Gastroesophageal sphincter (tissue), 4 donors: ENCODE measurements around the gene TLE6. TPM values are rescaled to one million over a fixed set of nuclear protein-coding genes. Genes with fewer than 3 reads are reported as not detected.
A peak's percentile ranks its signal among the peaks of the same experiment; 100 is the strongest.

ENCODE experiments used
- ATAC-seq: fragments of 150-250 bp; one replicate; pipeline ENCODE4 v1.9.1; 2016; ENCODE audit warnings: mild to moderate bottlenecking, moderate library complexity
- H3K27ac ChIP-seq, 4 donors: fragments of 200-600 bp; sonication (generic) in 3 of 4; 1 replicate in 3 of 4; 2 replicates in 1 of 4; pipeline ENCODE4 v1.5.1; 2016 to 2019
- H3K27me3 ChIP-seq: fragments of 200-600 bp; sonication (generic); one replicate; pipeline ENCODE4 v1.5.1; 2019
- H3K36me3 ChIP-seq, 2 donors: fragments of 200-600 bp; sonication (generic); one replicate each; pipeline ENCODE4 v1.5.1; 2019; ENCODE audit warnings: control low read depth in 1 of 2
- H3K4me1 ChIP-seq, 3 donors: fragments of 200-600 bp; sonication (generic); 1 replicate in 2 of 3; 2 replicates in 1 of 3; pipeline ENCODE4 v1.5.1; 2016 to 2019; ENCODE audit warnings: control low read depth in 2 of 3
- H3K4me3 ChIP-seq, 2 donors: fragments of 200-600 bp; sonication (generic); one replicate each; pipeline ENCODE4 v1.5.1; 2019; ENCODE audit warnings: mild to moderate bottlenecking in 1 of 2, moderate library complexity in 1 of 2
- H3K9me3 ChIP-seq, 3 donors: fragments of 200-600 bp; sonication (generic); one replicate each; pipeline ENCODE4 v1.5.1; 2017 to 2019; ENCODE audit warnings: control low read depth in 2 of 3
- EP300 ChIP-seq: sonication (generic); formaldehyde crosslinking; IDR thresholded peaks from one replicate; pipeline ENCODE4 v1.6.1; 2017; ENCODE audit warnings: antibody characterized with exemption, mild to moderate bottlenecking
- POLR2A ChIP-seq, 2 donors: fragments of 450-650 bp; IDR thresholded peaks; one replicate each; pipeline ENCODE4 v1.6.1; 2017; ENCODE audit warnings: antibody characterized with exemption in 2 of 2, mild to moderate bottlenecking in 2 of 2, moderate library complexity in 1 of 2
- POLR2AphosphoS5 ChIP-seq: sonication (generic); formaldehyde crosslinking; IDR thresholded peaks from one replicate; pipeline ENCODE4 v1.6.1; 2017; ENCODE audit warnings: antibody characterized with exemption
- WGBS, 2 donors: methylation state at CpG; one replicate each; pipeline ENCODE4 v1.1.5; 2018; ENCODE audit warnings: low coverage in 1 of 2; 5-methylcytosine and 5-hydroxymethylcytosine counted together
- total RNA-seq, 4 donors: library from RNA; depleted of rRNA; stranded (reverse); fragments of >200 nt; gene quantifications; one replicate each; pipeline ENCODE4 v1.1.0, GENCODE V29; 2016
- TF ChIP-seq, protein P1 (sequence below), 4 experiments: fragments of 200-600 bp in 2 of 4; fragments of 450-650 bp in 2 of 4; sonication (generic) in 1 of 4; IDR thresholded peaks; one replicate each; pipeline ENCODE4 v1.5.1; 2017 to 2019; ENCODE audit warnings: antibody characterized with exemption in 4 of 4, mild to moderate bottlenecking in 2 of 4, moderate library complexity in 2 of 4

TLE6 gene
- total RNA-seq, 4 donors from 2014 or later, result 0.19 to 0.64 (median 0.40) TPM; not detected in 1

DNA sequence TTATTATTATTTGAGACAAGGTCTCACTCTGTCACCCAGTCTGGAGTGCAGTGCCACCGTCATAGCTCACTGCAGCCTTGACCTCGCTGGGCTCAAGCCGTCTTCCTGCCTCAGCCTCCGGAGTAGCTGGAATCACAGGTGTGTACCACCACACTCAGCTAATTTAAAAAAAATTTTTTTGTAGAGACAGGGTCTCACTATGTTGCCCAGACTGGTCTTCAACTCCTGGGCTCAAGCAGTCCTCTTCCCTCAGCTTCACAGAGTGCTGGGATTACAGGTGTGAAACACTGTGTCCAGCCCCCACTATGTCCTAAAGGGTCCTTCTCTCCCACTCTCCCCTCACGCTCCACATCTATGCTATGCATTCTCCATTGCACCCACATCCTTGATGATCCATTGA lies 60.9 kb downstream of the TLE6 start:
- WGBS, 2 donors, result 74 to 84% methylated on average over 4 to 5 of the region's 5 CpGs

DNA sequence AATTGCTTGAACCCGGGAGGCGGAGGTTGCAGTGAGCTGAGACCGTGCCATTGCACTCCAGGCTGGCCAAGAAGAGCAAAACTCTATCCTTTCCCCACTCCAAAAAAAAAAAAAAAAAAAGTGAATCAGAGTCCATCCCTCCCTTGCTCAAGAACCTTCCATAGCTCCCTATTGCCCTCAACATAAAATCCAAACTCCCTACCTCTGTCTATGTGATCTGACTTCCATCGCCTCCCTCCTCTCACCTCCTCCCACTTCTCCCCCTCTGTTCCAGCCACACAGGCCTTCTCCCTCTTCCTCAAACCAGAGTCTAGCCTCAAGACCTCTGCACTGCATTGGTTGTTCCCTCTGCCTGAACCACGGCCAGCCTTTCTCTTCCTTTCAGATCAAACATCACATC lies 61.8 kb downstream of the TLE6 start:
- H3K9me3 ChIP-seq, result no peaks in the 10 kb centered on the region
- no peaks in the 10 kb centered on the region for H3K27me3 ChIP-seq
- 83 to 98% methylated on average over 4 to 5 of the region's 5 CpGs for WGBS, 2 donors
- no peaks in the 10 kb centered on the region for H3K36me3 ChIP-seq
- TF ChIP-seq POLR2AphosphoS5, result no peak
- no peak for TF ChIP-seq POLR2A (IDR thresholded peaks at IDR 0.05)
- TF ChIP-seq EP300, result no peak
- TF ChIP-seq, protein P1, sequence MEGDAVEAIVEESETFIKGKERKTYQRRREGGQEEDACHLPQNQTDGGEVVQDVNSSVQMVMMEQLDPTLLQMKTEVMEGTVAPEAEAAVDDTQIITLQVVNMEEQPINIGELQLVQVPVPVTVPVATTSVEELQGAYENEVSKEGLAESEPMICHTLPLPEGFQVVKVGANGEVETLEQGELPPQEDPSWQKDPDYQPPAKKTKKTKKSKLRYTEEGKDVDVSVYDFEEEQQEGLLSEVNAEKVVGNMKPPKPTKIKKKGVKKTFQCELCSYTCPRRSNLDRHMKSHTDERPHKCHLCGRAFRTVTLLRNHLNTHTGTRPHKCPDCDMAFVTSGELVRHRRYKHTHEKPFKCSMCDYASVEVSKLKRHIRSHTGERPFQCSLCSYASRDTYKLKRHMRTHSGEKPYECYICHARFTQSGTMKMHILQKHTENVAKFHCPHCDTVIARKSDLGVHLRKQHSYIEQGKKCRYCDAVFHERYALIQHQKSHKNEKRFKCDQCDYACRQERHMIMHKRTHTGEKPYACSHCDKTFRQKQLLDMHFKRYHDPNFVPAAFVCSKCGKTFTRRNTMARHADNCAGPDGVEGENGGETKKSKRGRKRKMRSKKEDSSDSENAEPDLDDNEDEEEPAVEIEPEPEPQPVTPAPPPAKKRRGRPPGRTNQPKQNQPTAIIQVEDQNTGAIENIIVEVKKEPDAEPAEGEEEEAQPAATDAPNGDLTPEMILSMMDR (IDR thresholded peaks at IDR 0.05), result no peak
- no peak overlapping the region for H3K27ac ChIP-seq
- peaks cover 0 to 42% (median 17%) of the 10 kb centered on the region in 3 donors for H3K4me1 ChIP-seq
- no peak for ATAC-seq
- no peak overlapping the region for H3K4me3 ChIP-seq

More for the DNA sequence above, 60.9 kb downstream of the TLE6 start:
- H3K9me3 ChIP-seq, result no peaks in the 10 kb centered on the region
- no peaks in the 10 kb centered on the region for H3K27me3 ChIP-seq
- peaks cover 0 to 44% (median 17%) of the 10 kb centered on the region in 3 donors for H3K4me1 ChIP-seq
- no peak overlapping the region for H3K27ac ChIP-seq
- TF ChIP-seq, protein P1 (IDR thresholded peaks at IDR 0.05), result no peak
- no peak for ATAC-seq
- no peak overlapping the region for H3K4me3 ChIP-seq
- H3K36me3 ChIP-seq, result no peaks in the 10 kb centered on the region

DNA sequence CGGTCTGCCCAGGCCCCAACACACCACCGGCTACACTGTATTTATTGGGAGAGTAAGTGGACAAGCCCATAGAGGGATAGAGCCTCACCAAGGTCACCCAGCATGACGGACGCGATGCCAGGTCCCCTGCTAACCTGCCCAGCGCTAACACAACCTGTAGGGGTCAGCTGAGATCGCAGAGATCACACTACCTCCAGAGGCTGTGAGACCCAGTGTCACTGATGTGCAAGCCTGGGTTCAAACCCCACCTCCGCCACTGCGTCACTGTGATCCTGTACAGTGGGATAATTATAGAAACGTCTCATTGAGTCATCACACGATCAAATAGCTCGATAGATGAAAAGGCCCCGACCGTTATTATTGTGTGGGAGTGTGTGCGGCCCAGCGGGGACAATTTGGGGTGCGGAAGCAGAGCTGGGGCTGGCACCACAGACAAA lies 62.3 kb downstream of the TLE6 start:
- no peaks in the 10 kb centered on the region for H3K36me3 ChIP-seq
- H3K4me3 ChIP-seq, result no peak overlapping the region
- H3K9me3 ChIP-seq, result no peaks in the 10 kb centered on the region
- H3K27me3 ChIP-seq, result no peaks in the 10 kb centered on the region
- no peak for ATAC-seq
- no peak overlapping the region for H3K27ac ChIP-seq
- H3K4me1 ChIP-seq, result peaks cover 0 to 36% (median 11%) of the 10 kb centered on the region in 3 donors
- TF ChIP-seq EP300, result no peak
- no peak for TF ChIP-seq POLR2A (IDR thresholded peaks at IDR 0.05)
- WGBS, 2 donors, result 44 to 63% methylated on average over 5 to 6 of the region's 17 CpGs

DNA sequence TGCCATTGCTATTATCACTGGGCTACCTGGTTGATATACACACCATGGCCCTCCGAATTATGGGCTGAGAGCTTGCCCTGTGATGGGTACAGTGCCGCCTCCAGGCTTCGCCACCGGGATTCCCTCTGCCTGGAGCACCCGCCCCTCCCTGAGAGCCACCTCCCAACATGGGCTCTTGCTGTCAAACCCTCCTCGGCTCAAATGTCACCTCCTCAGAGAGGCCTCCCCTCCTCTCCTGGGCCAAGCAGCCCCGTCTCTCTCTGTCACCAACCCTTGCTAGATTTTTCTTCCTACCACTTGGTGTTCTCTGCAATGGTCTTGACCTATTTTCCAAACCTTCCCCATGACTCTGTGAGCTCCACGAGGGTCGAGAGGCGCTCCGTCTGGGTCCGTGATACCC lies 64.0 kb downstream of the TLE6 start:
- no peaks in the 10 kb centered on the region for H3K36me3 ChIP-seq
- TF ChIP-seq POLR2AphosphoS5 (no peak), POLR2A (IDR thresholded peaks at IDR 0.05) (no peak), EP300 (no peak)
- TF ChIP-seq, protein P1 (IDR thresholded peaks at IDR 0.05), result no peak
- ATAC-seq, result no peak
- H3K4me1 ChIP-seq, result peaks cover 0 to 26% (median 4%) of the 10 kb centered on the region in 3 donors
- H3K27me3 ChIP-seq, result no peaks in the 10 kb centered on the region
- H3K27ac ChIP-seq, result no peak overlapping the region
- H3K4me3 ChIP-seq, result no peak overlapping the region
- no peaks in the 10 kb centered on the region for H3K9me3 ChIP-seq
- 58 to 67% methylated on average over 1 to 2 of the region's 12 CpGs for WGBS, 2 donors

DNA sequence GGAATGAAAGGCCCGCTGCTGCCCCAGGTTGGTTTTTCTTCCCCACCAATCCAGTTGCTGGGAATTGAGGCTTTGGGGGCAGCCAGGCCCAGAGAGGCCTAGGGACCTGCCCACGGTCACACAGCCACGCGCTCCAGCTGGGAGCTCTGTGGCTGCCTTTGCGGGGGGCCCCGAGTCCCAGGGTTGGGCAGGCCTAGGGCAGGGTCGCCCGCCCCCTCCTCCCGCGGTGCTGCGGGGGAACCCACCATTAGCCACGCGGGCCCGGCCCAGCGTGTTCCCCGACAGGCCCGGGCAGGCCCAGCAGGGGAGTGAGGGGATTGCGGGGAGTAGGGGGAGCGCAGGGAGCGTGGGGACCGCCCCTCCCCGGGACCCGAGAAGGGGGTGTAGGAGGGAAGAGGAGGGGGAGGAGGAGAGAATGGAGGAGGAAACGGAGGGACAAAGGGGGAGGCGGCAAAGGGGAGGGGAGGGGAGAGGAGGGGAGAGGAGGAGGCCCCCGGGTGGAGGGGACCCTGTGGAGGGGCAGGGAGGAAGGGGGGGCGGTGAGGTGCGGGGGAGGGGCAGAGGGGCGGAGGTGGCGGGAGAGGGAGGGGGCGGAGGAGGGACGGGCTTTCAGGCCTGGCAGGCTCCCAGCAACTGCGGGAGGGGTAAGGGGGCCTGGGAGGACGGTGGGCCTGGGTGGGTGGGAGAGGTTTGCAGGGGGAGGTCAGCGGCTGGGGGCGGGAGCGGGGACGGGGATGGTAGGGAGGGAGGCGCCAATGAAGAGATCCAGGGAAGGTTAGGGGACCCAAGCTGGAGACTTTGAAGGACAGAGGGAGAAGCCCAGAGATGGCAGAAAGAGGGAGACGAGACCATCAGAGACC lies 64.6 kb downstream of the TLE6 start:
- Histone ChIP-seq H3K36me3 (no peaks in the 10 kb centered on the region), H3K4me1 (peaks cover 0 to 26% (median 3%) of the 10 kb centered on the region in 3 donors), H3K9me3 (no peaks in the 10 kb centered on the region), H3K27ac (peak overlapping the region in 1 of 4 donors; percentile 31), H3K4me3 (peak overlapping the region in 1 of 2 donors; percentile 24), H3K27me3 (no peaks in the 10 kb centered on the region)
- 2 to 33% methylated on average over 2 to 9 of the region's 40 CpGs for whole genome bisulfite sequencing, 2 donors
- TF ChIP-seq POLR2A (IDR thresholded peaks at IDR 0.05), result no peak
- no peak for TF ChIP-seq POLR2AphosphoS5
- TF ChIP-seq, protein P1 (IDR thresholded peaks at IDR 0.05), result no peak
- TF ChIP-seq EP300, result no peak
- no peak for ATAC-seq
